ENCODE data around the gene CYP3A4. TPM values are rescaled to one million over a fixed set of nuclear protein-coding genes. Genes with fewer than 3 reads are reported as not detected.

CYP3A4 gene
- total RNA-seq, 1 experiment from 2014 or later: not detected

DNA sequence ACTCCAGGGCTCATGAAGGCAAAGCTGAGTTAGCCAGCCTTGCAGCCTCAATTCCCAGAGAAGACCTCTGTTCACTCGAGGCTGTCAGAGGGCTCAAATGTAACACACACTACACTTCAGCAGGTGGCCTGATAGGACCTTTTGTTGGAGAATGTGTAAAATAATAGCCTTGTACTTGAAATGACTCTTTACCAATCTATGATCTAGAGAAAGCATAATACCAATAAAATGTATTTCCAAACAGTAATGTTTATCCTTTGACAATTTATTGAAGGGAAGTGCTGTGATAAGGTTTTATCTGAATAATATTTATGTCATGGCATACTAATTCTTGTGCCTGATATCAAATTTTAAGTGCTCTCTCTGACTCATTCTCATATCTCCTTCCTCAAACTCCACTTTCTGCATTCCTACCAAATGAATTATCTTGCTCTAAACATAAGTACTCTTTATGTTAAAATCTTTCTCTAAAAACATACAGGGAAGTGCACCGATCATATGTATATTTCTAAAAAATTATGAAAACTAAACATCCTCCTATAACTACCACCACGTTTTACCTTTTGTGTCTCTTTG lies 69.9 kb downstream of the CYP3A4 start:
- ChIA-PET CTCF (no interaction called here), POLR2A (ENCODE audit: unreplicated experiment) (no interaction called here)
- H3K9me3 ChIP-seq (ENCODE audit: low read length): 0 out of 2 replicates have a peak, but pooled peaks cover 10% of the 10 kb centered on the region
- H3K4me3 ChIP-seq (ENCODE audit: low read length): no peak overlapping the region
- H3K4me2 ChIP-seq (ENCODE audit: low read length): no peak overlapping the region
- peak; percentile 30 for DNase-seq
- ATAC-seq: peak; percentile 53; the same call in 1 of the 2 replicates
- H3K36me3 ChIP-seq (ENCODE audit: low read depth, low read length): no peaks in the 10 kb centered on the region
- H3K79me2 ChIP-seq (ENCODE audit: low read length): no peaks in the 10 kb centered on the region
- no TSS peak for BruUV-seq (replicated peaks)
- H2AFZ ChIP-seq (ENCODE audit: low read length): no peak overlapping the region
- intact Hi-C loops (cut with micrococcal nuclease): no loop called here
- H3K9ac ChIP-seq (ENCODE audit: low read length): no peak overlapping the region
- no peaks in the 10 kb centered on the region for H3K27me3 ChIP-seq (ENCODE audit: low read length)
- TF ChIP-seq, protein P1, sequence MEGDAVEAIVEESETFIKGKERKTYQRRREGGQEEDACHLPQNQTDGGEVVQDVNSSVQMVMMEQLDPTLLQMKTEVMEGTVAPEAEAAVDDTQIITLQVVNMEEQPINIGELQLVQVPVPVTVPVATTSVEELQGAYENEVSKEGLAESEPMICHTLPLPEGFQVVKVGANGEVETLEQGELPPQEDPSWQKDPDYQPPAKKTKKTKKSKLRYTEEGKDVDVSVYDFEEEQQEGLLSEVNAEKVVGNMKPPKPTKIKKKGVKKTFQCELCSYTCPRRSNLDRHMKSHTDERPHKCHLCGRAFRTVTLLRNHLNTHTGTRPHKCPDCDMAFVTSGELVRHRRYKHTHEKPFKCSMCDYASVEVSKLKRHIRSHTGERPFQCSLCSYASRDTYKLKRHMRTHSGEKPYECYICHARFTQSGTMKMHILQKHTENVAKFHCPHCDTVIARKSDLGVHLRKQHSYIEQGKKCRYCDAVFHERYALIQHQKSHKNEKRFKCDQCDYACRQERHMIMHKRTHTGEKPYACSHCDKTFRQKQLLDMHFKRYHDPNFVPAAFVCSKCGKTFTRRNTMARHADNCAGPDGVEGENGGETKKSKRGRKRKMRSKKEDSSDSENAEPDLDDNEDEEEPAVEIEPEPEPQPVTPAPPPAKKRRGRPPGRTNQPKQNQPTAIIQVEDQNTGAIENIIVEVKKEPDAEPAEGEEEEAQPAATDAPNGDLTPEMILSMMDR (conservative IDR thresholded peaks at IDR 0.05; ENCODE audit: low read depth, low read length): no peak
- TF ChIP-seq EZH2 (IDR thresholded peaks at IDR 0.05; ENCODE audit: low read length, unreplicated experiment) (no peak), EZH2phosphoT487 (IDR thresholded peaks at IDR 0.05; ENCODE audit: borderline replicate concordance, low read length) (no peak)
- H4K20me1 ChIP-seq (ENCODE audit: low read length): no peaks in the 10 kb centered on the region
- H3F3A ChIP-seq (ENCODE audit: low read length, unreplicated experiment): no peaks in the 10 kb centered on the region
- no peaks in the 10 kb centered on the region for H3K4me1 ChIP-seq (ENCODE audit: insufficient read depth, low read length)
- no peak overlapping the region for H3K27ac ChIP-seq (ENCODE audit: low read length)
- H3K9me2 ChIP-seq (replicated peaks; ENCODE audit: low read length): no peaks in the 10 kb centered on the region

DNA sequence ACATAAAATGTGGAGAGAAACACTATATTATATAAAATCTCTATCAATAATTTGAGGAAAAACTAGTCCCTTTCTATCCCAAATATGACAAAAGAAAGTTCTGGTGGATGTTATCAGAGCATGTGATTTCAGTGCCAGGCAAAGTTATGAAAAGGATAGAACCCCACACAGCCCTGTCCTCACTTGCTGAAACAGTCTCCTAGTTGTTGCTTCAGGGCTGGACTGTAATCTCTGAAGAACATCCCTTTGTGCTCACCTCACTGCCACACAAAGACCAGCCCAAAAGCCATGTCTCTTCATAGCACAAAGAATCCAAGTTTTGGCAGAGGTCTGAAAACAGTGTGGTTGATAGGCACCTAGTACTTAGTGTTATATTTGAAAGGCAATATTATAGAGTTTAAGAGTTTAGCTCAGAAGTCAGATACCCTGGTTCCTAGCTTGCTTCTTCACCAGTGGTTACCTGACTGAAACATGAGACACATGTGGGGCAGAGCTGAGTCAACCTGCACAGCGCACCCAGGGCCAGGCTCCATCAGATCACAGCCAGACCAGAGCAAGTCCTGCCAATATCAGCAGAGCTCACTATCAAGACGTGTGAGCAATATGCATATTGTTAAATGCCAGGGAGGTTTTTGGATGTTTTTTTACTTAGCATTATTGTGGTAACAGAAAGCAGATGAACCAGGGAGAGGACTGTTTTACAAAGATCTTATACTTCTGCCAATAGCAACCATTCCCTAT lies 74.0 kb downstream of the CYP3A4 start:
- H2AFZ ChIP-seq (ENCODE audit: low read length): no peak overlapping the region
- ATAC-seq (peak; percentile 69), DNase-seq (peak; percentile 36)

More for the DNA sequence above, 74.0 kb downstream of the CYP3A4 start:
- 0 out of 2 replicates have a peak, but pooled peaks cover 11% of the 10 kb centered on the region for H3K9me3 ChIP-seq (ENCODE audit: low read length)
- no peak overlapping the region for H3K9ac ChIP-seq (ENCODE audit: low read length)
- no peaks in the 10 kb centered on the region for H3K36me3 ChIP-seq (ENCODE audit: low read depth, low read length)
- no peaks in the 10 kb centered on the region for H3F3A ChIP-seq (ENCODE audit: low read length, unreplicated experiment)
- no peaks in the 10 kb centered on the region for H3K79me2 ChIP-seq (ENCODE audit: low read length)
- no peaks in the 10 kb centered on the region for H3K4me1 ChIP-seq (ENCODE audit: insufficient read depth, low read length)
- no peaks in the 10 kb centered on the region for H4K20me1 ChIP-seq (ENCODE audit: low read length)
- POLR2A ChIA-PET (ENCODE audit: unreplicated experiment): no interaction called here
- no peaks in the 10 kb centered on the region for H3K9me2 ChIP-seq (replicated peaks; ENCODE audit: low read length)
- CTCF ChIA-PET: no interaction called here
- BruUV-seq (replicated peaks): no TSS peak
- no peaks in the 10 kb centered on the region for H3K27me3 ChIP-seq (ENCODE audit: low read length)
- TF ChIP-seq EZH2phosphoT487 (IDR thresholded peaks at IDR 0.05; ENCODE audit: borderline replicate concordance, low read length) (no peak), EZH2 (IDR thresholded peaks at IDR 0.05; ENCODE audit: low read length, unreplicated experiment) (no peak)
- TF ChIP-seq, protein P1 (conservative IDR thresholded peaks at IDR 0.05; ENCODE audit: low read depth, low read length): no peak
- no peak overlapping the region for H3K4me2 ChIP-seq (ENCODE audit: low read length)
- intact Hi-C loops (cut with micrococcal nuclease): no loop called here
- no peak overlapping the region for H3K27ac ChIP-seq (ENCODE audit: low read length)
- no peak overlapping the region for H3K4me3 ChIP-seq (ENCODE audit: low read length)
